ENCODE data around the gene JPT1.
A peak's percentile ranks its signal among the peaks of the same experiment; 100 is the strongest.

Gene JPT1

DNA sequence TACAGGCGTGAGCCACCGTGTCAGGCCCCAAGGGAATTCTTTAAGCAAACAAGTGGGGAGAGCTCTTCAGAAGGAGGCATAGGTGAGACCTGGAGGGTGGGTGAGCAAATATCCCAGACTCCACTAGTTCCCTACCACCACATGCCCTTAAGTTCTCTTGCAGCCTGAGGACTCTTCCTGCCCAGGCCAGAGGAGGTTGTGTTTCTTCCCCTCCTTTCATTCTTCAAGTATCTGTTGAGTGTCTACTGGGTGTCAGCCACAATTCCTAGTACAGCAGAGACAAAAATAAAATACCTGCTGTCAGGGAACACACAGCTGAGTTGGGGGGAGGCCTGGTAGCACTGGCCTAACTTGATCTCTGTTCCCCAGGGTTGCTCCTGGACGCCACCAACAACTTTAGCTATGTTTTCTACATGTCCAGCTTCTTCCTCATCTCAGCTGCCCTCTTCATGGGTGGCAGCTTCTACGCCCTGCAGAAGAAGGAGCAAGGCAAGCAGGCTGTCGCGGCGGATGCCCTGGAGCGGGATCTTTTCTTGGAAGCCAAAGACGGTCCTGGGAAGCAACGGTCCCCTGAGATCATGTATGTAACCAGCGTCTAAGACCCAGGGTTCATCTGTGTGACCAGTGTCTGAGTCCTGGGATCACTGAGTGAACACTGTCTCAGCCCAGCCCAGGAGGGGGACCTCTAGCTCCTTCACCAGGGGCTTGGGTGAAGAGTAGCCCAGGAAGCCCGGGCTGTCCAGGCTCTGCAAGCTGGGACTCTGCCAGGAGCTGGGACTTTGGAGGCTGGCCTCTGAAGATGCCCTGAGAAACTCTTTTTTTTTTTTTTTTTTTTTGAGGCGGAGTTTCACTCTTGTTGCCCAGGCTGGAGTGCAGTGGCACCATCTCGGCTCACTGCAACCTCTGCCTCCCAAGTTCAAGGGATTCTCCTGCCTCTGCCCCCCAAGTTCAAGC lies 50.4 kb downstream of the JPT1 start:
- no peak for DNase-seq

DNA sequence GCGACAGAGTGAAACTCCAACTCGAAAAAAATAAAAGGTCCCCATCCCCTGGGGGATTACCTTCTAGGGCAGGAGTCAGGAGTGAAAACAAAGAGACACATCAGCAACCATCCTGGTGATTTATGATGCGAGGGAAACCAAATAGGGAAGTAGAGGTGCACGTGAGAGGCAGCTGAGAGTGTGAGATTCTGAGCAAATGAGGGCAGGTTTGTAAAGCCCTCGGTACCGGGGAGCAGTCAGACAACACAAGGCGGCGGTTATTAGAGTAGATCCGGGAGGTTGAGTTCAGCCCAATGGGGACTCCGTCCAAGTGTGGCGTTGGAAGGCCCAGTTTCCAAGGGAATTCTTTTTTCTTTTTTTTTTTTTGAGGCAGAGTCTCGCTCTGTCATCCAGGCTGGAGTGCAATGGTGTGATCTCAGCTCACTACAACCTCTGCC lies 51.9 kb downstream of the JPT1 start:
- no peak for DNase-seq

- no peak for DNase-seq
These were observed 54.3 kb downstream of the JPT1 start for GRCh38 chr17:75099881-75100595.

GRCh38 chr17:75098861-75099260 lies 55.5 kb downstream of the JPT1 start:
- DNase-seq: no peak

DNA sequence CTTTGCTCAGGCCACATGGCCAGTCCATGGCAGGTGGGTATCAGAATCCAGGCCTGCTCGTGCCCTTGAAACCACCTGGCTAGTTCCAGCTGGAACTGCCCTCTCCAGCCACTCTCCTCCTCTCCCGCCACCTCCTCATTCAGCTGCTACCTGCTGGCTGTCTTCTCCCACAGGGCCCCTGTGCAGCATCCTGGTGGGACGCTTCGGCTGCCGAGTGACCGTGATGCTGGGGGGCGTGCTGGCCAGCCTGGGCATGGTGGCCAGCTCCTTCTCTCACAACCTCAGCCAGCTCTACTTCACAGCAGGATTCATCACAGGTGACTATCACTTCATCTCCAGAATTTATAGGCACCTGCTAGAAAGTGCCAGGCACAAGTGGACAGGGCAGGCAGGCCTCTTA lies 56.4 kb downstream of the JPT1 start:
- DNase-seq: no peak

DNA sequence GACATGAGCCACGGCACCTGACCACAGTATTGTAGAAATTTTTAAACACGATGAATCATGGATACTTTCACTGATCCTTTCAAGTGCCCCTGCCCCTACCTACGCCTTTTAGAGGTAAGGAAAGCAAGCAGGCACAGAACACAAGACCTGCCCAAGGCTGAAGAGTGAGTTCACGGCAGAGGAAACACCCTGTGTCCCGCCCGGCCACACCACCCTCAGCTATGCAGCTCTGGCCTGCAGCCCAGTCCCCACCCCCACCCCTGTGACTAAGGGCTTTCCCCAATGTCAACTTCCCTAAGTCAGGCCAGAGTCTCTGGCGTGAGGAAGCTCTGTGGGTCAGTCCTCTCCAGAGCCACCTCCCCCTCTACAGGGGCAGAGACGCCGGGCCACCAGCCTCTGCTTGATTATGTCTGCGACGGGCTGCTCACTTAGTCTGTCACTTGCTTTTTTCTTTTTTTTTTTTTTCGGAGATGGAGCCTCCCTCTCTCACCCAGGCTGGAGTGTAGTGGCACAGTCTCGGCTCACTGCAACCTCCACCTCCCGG lies 58.2 kb downstream of the JPT1 start:
- DNase-seq: no peak

DNA sequence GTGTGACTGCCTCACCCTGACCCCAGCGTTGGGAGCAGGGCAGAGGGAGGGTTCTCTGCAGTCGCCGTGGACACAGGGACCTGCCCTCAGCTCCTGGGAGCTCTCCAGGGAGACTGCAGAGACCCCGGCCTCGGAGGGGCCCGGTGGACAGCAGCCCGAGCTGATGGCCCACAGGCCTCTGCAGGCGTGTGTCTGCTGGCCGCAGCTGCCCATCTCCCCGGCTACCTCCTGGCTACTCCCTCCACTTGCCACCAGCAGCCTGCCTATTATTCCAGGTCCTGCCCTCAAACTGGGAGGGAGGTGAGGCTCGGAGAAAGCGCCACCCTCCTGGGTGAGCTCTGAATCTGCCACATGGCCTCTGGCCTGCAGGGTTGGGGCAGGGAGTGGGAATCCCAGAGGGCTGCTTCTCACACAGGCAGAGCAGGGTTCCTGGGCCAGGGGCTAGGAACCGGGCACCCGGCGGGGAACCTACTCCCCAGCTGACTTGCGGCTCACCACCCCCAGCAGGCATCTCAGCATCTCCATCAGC lies 59.4 kb downstream of the JPT1 start:
- DNase-seq: no peak

GRCh38 chr17:75093548-75094158 lies 60.7 kb downstream of the JPT1 start:
- no peak for DNase-seq

DNA sequence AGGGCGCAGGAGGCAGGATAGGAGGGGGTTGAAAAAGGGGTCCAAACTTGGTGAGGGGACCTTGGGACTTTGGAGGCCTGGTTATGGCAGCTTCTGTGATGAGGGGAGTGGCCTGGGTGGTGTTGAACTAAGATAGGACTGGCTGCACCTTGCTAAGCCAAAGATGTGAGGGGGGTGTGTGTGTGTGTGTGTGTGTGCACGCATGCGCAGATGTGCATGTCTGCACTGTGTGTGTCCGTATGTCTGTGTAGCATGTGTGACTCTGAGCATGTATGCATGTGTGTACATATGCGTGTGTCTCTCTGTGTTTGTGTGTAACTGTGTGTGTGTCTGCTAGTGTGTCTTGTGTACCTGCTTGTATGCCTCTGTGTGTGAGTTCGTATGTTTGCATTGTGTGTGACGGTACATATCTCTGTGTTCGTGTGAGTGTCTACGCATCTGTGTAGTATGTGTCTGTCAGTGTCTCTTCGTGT lies 62.4 kb downstream of the JPT1 start:
- no peak for DNase-seq

DNA sequence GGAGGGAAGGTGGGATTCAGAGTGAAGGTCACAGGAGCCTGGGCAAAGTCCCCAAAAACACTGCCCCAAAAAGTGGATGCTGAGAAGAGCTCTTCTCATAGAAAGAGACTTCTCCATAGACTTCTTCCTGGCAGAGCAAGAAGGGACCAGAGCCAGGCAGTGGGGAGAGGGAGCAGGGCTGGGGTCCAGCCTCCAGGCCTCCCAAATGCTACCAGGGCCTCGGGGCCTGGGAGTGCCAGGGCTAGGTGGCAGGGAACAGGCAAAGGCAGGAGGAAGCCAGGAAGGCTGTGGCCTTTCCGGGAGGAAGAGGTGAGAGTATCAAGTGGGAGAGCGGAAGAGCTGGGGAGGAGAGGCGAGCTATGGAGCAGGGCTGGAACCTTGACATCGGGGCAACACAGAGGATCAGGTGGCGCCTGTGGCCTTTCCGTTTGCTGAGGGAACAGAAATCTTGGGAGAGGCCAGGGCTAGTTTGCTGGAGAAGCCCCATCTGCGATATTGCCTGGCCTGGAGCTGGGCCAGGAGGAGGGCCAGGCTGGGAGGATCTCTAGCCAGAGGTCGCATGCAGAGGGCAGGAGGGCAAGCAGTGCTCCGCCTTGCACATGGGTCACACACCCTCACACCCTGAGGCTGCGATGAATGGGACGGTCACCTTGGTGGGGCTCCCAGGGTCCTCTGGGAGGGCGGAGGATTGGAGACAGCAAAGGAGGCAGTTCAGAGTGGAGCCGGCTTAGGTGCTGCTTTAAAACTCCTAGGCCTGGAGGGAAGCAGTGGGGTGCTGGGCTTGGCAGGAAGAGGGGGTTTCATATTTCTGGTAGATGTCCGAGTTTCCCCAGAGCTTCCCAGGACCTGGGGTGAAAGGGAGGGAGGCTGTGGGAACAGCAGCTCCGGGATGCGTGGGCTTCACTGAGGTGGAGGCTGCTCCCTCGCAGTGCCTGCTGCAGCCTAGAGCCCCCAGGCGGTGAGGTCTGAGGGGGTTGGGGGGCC lies 63.1 kb downstream of the JPT1 start:
- no peak for DNase-seq

DNA sequence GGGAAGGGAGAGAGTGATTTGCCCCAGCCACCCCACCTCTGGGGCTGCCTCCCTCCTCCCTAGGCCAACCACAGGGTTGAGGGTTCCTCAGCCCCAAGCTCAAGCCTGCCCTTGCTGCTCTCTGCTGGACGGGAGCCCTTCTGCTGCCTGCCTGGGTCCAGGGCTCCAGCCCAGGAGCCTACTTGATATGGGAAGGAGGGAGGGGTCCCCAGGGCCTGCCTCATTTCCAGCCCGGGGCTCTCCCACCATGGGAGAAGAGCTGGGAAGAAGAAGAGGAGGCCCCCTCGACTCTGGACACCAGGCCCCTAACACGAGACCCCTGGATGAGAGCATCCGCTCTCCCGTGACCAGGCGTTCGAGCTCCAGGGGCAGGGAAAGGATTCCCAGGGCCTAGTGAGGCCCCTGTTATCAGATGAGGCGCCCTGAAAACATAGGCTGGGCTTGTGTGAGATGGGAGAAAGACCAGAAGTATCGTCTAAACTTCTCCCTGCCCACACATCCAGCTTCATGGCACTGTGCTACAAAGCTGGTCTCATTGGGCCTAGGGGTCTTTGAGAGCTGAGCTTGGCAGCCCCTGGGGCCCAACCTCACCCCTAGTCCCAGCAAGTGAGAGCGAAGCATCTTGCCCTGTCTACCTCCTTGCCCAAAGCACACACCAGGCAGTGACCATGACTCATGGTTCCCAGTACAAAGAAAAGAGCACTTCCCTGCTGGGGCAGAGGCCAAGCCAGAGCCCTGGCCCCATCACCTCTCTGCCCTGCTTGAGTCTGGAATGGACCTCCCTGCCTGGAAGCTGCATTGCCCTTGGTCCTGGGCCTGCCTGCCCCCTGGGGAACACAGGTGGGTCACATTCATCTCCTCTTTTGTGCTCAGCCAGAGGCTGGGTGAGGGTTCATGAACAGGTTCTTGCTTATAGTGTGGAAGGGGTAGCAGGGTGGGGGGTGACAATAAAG lies 65.6 kb downstream of the JPT1 start:
- no peak for DNase-seq

GRCh38 chr17:75087558-75088453 lies 66.5 kb downstream of the JPT1 start, which contains the start of gene SLC16A5:
SLC16A5 (plus strand) TSS chr17:75087954; CDS start chr17:75093637, 5,683 bp downstream.
- peak; percentile 90 for DNase-seq

- no peak for DNase-seq
These were observed 67.1 kb downstream of the JPT1 start for GRCh38 chr17:75087182-75087557.

DNA sequence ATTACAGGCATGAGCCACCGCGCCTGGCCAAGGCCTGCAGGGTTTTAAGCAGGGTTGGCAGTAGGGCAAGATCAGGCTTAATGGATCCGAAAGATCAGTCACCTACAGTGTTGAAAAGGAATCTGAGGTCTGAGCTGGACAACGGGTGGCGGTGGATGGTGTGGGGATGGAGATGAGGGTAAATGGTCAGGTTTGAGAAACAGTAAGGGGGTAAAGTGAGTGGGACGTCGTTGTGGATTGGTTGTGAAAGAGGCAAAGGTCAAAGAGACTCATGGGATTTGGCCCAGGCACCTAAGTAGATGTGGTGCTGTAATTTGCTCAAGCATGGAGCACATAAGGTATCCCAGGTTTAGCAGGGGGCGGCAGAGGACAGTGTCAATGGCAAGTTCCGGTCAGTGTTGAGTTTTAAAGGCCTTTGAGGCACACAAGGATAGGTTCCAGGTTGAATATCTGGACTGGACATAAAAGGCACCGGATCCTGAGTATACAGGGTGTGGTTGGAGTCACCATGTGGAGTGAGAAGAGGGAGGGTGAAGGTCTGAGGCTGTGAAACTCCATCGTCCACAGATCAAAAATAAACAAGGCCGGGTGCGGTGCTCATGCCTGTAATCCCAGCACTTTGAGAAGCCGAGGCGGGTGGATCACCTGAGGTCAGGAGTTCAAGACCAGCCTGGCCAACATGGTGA lies 67.7 kb downstream of the JPT1 start:
- DNase-seq: no peak
